Measurements from ENCODE around the gene PITPNB. TPM values are rescaled to one million over a fixed set of nuclear protein-coding genes. Genes with fewer than 3 reads are reported as not detected.

PITPNB gene
- total RNA-seq, 3 donors from 2014 or later: 41.1 to 49.2 (median 47.5) TPM

GRCh38 chr22:27844256-27844655 lies 74.8 kb downstream of the PITPNB start:
- Histone ChIP-seq H3K36me3 (no peaks in the 10 kb centered on the region), H3K4me3 (no peak overlapping the region), H3K27me3 (no peaks in the 10 kb centered on the region), H3K4me1 (no peaks in the 10 kb centered on the region), H3K9me3 (no peaks in the 10 kb centered on the region), H3K27ac (peak overlapping the region in 1 of 2 donors; percentile 54)
- intact Hi-C loops (cut with DNase I; ENCODE audit: low total_unique reads): no loop called here
- no peak for TF ChIP-seq CTCF (IDR thresholded peaks at IDR 0.05)
- no peak for TF ChIP-seq POLR2AphosphoS5 (IDR thresholded peaks at IDR 0.05)
- no peak for TF ChIP-seq POLR2A (IDR thresholded peaks at IDR 0.05)
- DNase-seq (ENCODE audit: low spot score in 2 of 2): no peak

- H3K27me3 ChIP-seq: no peaks in the 10 kb centered on the region
- DNase-seq (ENCODE audit: low spot score in 2 of 2): no peak
- peak overlapping the region in 1 of 2 donors; percentile 81 for H3K27ac ChIP-seq
- intact Hi-C loops (cut with DNase I; ENCODE audit: low total_unique reads): no loop called here
- no peaks in the 10 kb centered on the region for H3K9me3 ChIP-seq
- H3K4me3 ChIP-seq: no peak overlapping the region
- no peaks in the 10 kb centered on the region for H3K4me1 ChIP-seq
- H3K36me3 ChIP-seq: no peaks in the 10 kb centered on the region
- TF ChIP-seq CTCF (IDR thresholded peaks at IDR 0.05): no peak
Observed at GRCh38 chr22:27843441-27843840, 75.6 kb downstream of the PITPNB start.

GRCh38 chr22:27842669-27843431 lies 76.2 kb downstream of the PITPNB start:
- Histone ChIP-seq H3K27me3 (no peaks in the 10 kb centered on the region), H3K9me3 (no peaks in the 10 kb centered on the region), H3K4me1 (no peaks in the 10 kb centered on the region), H3K36me3 (no peaks in the 10 kb centered on the region), H3K27ac (peak overlapping the region in 1 of 2 donors; percentile 81), H3K4me3 (no peak overlapping the region)
- TF ChIP-seq POLR2AphosphoS5 (IDR thresholded peaks at IDR 0.05) (no peak), POLR2A (IDR thresholded peaks at IDR 0.05) (no peak), CTCF (IDR thresholded peaks at IDR 0.05) (no peak)
- intact Hi-C loops (cut with DNase I; ENCODE audit: low total_unique reads): no loop called here
- DNase-seq (ENCODE audit: low spot score in 2 of 2): no peak

GRCh38 chr22:27842201-27842600 lies 76.9 kb downstream of the PITPNB start:
- Histone ChIP-seq H3K4me3 (no peak overlapping the region), H3K27ac (peak overlapping the region; percentile 1 to 40)
- intact Hi-C loops (cut with DNase I; ENCODE audit: low total_unique reads): no loop called here

More at GRCh38 chr22:27842201-27842600, 76.9 kb downstream of the PITPNB start:
- H3K27me3 ChIP-seq: no peaks in the 10 kb centered on the region
- no peaks in the 10 kb centered on the region for H3K36me3 ChIP-seq
- no peaks in the 10 kb centered on the region for H3K9me3 ChIP-seq
- H3K4me1 ChIP-seq: no peaks in the 10 kb centered on the region
- DNase-seq (ENCODE audit: low spot score in 2 of 2): no peak
- TF ChIP-seq CTCF (IDR thresholded peaks at IDR 0.05) (no peak), POLR2A (IDR thresholded peaks at IDR 0.05) (no peak), POLR2AphosphoS5 (IDR thresholded peaks at IDR 0.05) (no peak)

All from breast epithelium (tissue), 4 donors.